ENCODE results near the gene ETAA1.
A peak's percentile ranks its signal among the peaks of the same experiment; 100 is the strongest.

Gene ETAA1

GRCh38 chr2:67416136-67416535 is 19.0 kb downstream of the ETAA1 start:
- no peak for TF ChIP-seq Cebpa-rat (IDR thresholded peaks at IDR 0.05)
- H3K9me3 ChIP-seq (replicated peaks in 1 of 11), result no peaks in the 10 kb centered on the region
- H3K36me3 ChIP-seq, result peaks cover 3 to 8% (median 4%) of the 10 kb centered on the region in 11 experiments; a peak in 15 of 22 replicates
- H3K4me2 ChIP-seq, result no peak overlapping the region
- H3K27ac ChIP-seq, result no peak overlapping the region
- no peak overlapping the region for H3K9ac ChIP-seq
- no peaks in the 10 kb centered on the region for H3K4me1 ChIP-seq
- no peak overlapping the region for H3K4me3 ChIP-seq
- no peaks in the 10 kb centered on the region for H4K20me1 ChIP-seq
- no peaks in the 10 kb centered on the region for H3K27me3 ChIP-seq

GRCh38 chr2:67423489-67423888 is 26.4 kb downstream of the ETAA1 start:
- H3K9ac ChIP-seq, result no peak overlapping the region
- H3K4me2 ChIP-seq, result no peak overlapping the region
- TF ChIP-seq Cebpa-rat (IDR thresholded peaks at IDR 0.05), result no peak
- no peak overlapping the region for H3K4me3 ChIP-seq
- no peak overlapping the region for H3K27ac ChIP-seq
- H3K9me3 ChIP-seq (replicated peaks in 1 of 11), result peaks cover 10 to 27% (median 15%) of the 10 kb centered on the region in 11 experiments
- H3K27me3 ChIP-seq, result no peaks in the 10 kb centered on the region
- H3K4me1 ChIP-seq, result no peaks in the 10 kb centered on the region
- H4K20me1 ChIP-seq, result no peaks in the 10 kb centered on the region
- H3K36me3 ChIP-seq, result 0 out of 22 replicates have a peak, but pooled peaks cover 0 to 4% (median 0%) of the 10 kb centered on the region in 11 experiments

DNA sequence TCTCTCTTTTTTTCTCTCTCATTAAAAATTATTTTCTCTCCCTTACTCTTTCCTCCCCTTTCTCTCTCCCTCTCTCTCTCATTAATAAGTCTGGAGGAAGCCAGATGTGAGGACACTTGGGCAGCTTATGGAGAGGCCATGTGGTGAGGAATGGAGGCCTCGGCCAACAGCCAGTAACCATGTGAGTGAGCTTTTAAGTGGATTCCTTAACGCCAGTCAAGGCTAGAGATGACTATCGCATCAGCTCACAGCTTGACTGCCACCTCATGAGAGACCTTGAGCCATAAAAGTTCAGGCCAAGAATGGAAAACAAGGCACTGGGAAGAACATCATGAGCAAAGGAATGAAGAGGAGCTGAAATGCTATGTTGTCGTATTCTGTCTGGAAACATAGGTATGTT is 39.1 kb downstream of the ETAA1 start:
- Histone ChIP-seq H3K4me1 (no peaks in the 10 kb centered on the region), H3K9me3 (replicated peaks in 1 of 11) (peaks cover 4 to 11% (median 9%) of the 10 kb centered on the region in 11 experiments; a peak in 10 of 22 replicates), H4K20me1 (no peaks in the 10 kb centered on the region), H3K36me3 (no peaks in the 10 kb centered on the region), H3K9ac (no peak overlapping the region), H3K27ac (no peak overlapping the region), H3K4me2 (no peak overlapping the region), H3K27me3 (no peaks in the 10 kb centered on the region), H3K4me3 (no peak overlapping the region)
- no peak for TF ChIP-seq Cebpa-rat (IDR thresholded peaks at IDR 0.05)

GRCh38 chr2:67437114-67437513 is 40.0 kb downstream of the ETAA1 start:
- TF ChIP-seq Cebpa-rat (IDR thresholded peaks at IDR 0.05), result no peak
- no peak overlapping the region for H3K4me3 ChIP-seq

GRCh38 chr2:67438337-67438736 is 41.2 kb downstream of the ETAA1 start:
- no peaks in the 10 kb centered on the region for H3K4me1 ChIP-seq
- no peaks in the 10 kb centered on the region for H3K27me3 ChIP-seq
- no peaks in the 10 kb centered on the region for H4K20me1 ChIP-seq
- no peak overlapping the region for H3K4me3 ChIP-seq
- no peak overlapping the region for H3K4me2 ChIP-seq
- no peak for TF ChIP-seq Cebpa-rat (IDR thresholded peaks at IDR 0.05)
- no peak overlapping the region for H3K9ac ChIP-seq
- H3K36me3 ChIP-seq, result no peaks in the 10 kb centered on the region
- H3K9me3 ChIP-seq (replicated peaks in 1 of 11), result peaks cover 0 to under 1% (median 0%) of the 10 kb centered on the region in 11 experiments; a peak in 1 of 22 replicates
- no peak overlapping the region for H3K27ac ChIP-seq

More at GRCh38 chr2:67437114-67437513, 40.0 kb downstream of the ETAA1 start:
- Histone ChIP-seq H3K36me3 (no peaks in the 10 kb centered on the region), H4K20me1 (no peaks in the 10 kb centered on the region), H3K4me1 (no peaks in the 10 kb centered on the region), H3K27ac (no peak overlapping the region), H3K9ac (no peak overlapping the region), H3K4me2 (no peak overlapping the region), H3K9me3 (replicated peaks in 1 of 11) (peaks cover 0 to 3% (median 1%) of the 10 kb centered on the region in 11 experiments; a peak in 9 of 22 replicates), H3K27me3 (no peaks in the 10 kb centered on the region)

GRCh38 chr2:67445652-67446268 is 48.6 kb downstream of the ETAA1 start:
- no peaks in the 10 kb centered on the region for H4K20me1 ChIP-seq
- no peak overlapping the region for H3K27ac ChIP-seq
- H3K27me3 ChIP-seq, result no peaks in the 10 kb centered on the region
- no peak overlapping the region for H3K9ac ChIP-seq
- TF ChIP-seq Cebpa-rat (IDR thresholded peaks at IDR 0.05), result no peak
- no peaks in the 10 kb centered on the region for H3K36me3 ChIP-seq
- H3K4me1 ChIP-seq, result no peaks in the 10 kb centered on the region
- H3K4me2 ChIP-seq, result no peak overlapping the region
- H3K9me3 ChIP-seq (replicated peaks in 1 of 11), result peaks cover 0 to 5% (median 0%) of the 10 kb centered on the region in 11 experiments; a peak in 1 of 22 replicates
- H3K4me3 ChIP-seq, result no peak overlapping the region

GRCh38 chr2:67446491-67446911 is 49.4 kb downstream of the ETAA1 start:
- H3K36me3 ChIP-seq, result no peaks in the 10 kb centered on the region
- H3K27me3 ChIP-seq, result no peaks in the 10 kb centered on the region
- H3K9ac ChIP-seq, result no peak overlapping the region
- H3K9me3 ChIP-seq (replicated peaks in 1 of 11), result peaks cover 0 to 5% (median 0%) of the 10 kb centered on the region in 11 experiments; a peak in 1 of 22 replicates
- H3K27ac ChIP-seq, result no peak overlapping the region
- no peaks in the 10 kb centered on the region for H3K4me1 ChIP-seq
- no peak overlapping the region for H3K4me2 ChIP-seq
- H4K20me1 ChIP-seq, result no peaks in the 10 kb centered on the region
- no peak overlapping the region for H3K4me3 ChIP-seq
- no peak for TF ChIP-seq Cebpa-rat (IDR thresholded peaks at IDR 0.05)

- no peak for TF ChIP-seq Cebpa-rat (IDR thresholded peaks at IDR 0.05)
- no peak overlapping the region for H3K4me2 ChIP-seq
- H3K36me3 ChIP-seq, result no peaks in the 10 kb centered on the region
- no peaks in the 10 kb centered on the region for H3K27me3 ChIP-seq
- no peak overlapping the region for H3K9ac ChIP-seq
- H3K4me3 ChIP-seq, result no peak overlapping the region
- no peak overlapping the region for H3K27ac ChIP-seq
- no peaks in the 10 kb centered on the region for H3K4me1 ChIP-seq
- H3K9me3 ChIP-seq (replicated peaks in 1 of 11), result peaks cover 0 to 1% (median 0%) of the 10 kb centered on the region in 11 experiments; a peak in 1 of 22 replicates
- no peaks in the 10 kb centered on the region for H4K20me1 ChIP-seq
Observed at GRCh38 chr2:67448648-67449047, 51.5 kb downstream of the ETAA1 start.

DNA sequence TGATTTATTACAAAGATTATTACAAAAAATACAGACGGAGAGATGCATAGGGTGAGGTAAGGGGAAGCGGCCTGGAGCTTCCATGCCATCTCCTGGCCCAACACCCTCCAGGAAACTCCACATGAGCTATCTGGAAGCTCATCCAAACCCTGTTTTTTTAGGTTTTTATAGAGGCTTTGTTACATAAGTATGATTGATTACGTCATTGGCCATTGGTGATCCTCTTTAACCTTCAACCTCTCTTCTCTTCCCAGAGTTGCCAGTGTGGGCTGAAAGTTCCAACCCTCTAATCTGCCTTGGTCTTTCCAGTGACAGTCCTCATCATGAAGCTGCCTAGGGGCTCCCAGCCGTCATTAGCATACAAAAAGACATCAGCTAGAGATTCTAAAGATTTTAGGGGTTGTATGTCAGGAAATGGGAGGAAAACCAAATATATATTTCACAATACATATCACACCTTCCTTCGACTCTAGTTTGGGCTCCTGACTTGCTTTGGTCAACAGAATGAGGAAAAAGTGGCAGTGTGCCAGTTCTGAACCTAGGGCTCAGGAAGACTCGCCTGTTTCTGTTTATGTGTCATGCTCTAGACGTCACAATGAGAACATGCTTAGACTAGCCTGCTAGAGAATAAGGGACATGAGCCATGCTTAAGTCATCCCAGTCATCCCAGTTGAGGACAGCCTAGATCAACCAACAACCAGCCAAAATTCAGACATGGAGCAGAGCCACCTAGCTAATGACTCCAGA is 54.1 kb downstream of the ETAA1 start:
- no peak overlapping the region for H3K9ac ChIP-seq
- H3K27ac ChIP-seq, result no peak overlapping the region
- H3K4me2 ChIP-seq, result no peak overlapping the region
- H4K20me1 ChIP-seq, result no peaks in the 10 kb centered on the region
- H3K27me3 ChIP-seq, result no peaks in the 10 kb centered on the region
- no peaks in the 10 kb centered on the region for H3K9me3 ChIP-seq (replicated peaks in 1 of 11)
- H3K36me3 ChIP-seq, result no peaks in the 10 kb centered on the region
- no peaks in the 10 kb centered on the region for H3K4me1 ChIP-seq
- H3K4me3 ChIP-seq, result no peak overlapping the region
- peak in 1 of 11 experiments; percentile 29; a peak in 1 of 22 replicates for TF ChIP-seq Cebpa-rat (IDR thresholded peaks at IDR 0.05)

Data from BLaER1 treated with 17β-estradiol and CSF1 and Interleukin-3, amounts not matched to agents 10 nM and 100 nM (cell line).